ENCODE measurements around the gene PLPPR4.

GRCh38 chr1:99270646-99271045 is 6.4 kb downstream of the PLPPR4 start:
- TF ChIP-seq CTCF (IDR thresholded peaks at IDR 0.05) (no peak), EP300 (IDR thresholded peaks at IDR 0.05) (no peak), POLR2A (IDR thresholded peaks at IDR 0.05) (no peak), POLR2AphosphoS5 (IDR thresholded peaks at IDR 0.05) (no peak)

All from suprapubic skin (tissue), 4 donors.